KOPT-K1 (cell line): ENCODE measurements around the gene ADCY2.

Experiments used
- H3K27ac ChIP-seq: fragments of 200-600 bp; sonication (generic); 2 replicates; pipeline ENCODE4 v1.5.1; 2016; ENCODE audit warnings: antibody characterized with exemption, mild to moderate bottlenecking, low read depth, low read length; ENCODE audit not compliant: poor library complexity, severe bottlenecking
- H3K36me3 ChIP-seq: fragments of 200-600 bp; sonication (generic); 2 replicates; pipeline ENCODE4 v1.5.1; 2017; ENCODE audit warnings: antibody characterized with exemption, mild to moderate bottlenecking, low read length, moderate library complexity; ENCODE audit not compliant: insufficient read depth
- H3K9me3 ChIP-seq: fragments of 200-600 bp; sonication (generic); 2 replicates; pipeline ENCODE4 v1.5.1; 2017; ENCODE audit warnings: antibody characterized with exemption, low read length, mild to moderate bottlenecking; ENCODE audit not compliant: insufficient read depth, poor library complexity, severe bottlenecking

The ADCY2 gene

GRCh38 chr5:7540736-7541485, 145.0 kb downstream of the ADCY2 start:
- no peaks in the 10 kb centered on the region for H3K36me3 ChIP-seq
- no peaks in the 10 kb centered on the region for H3K9me3 ChIP-seq
- no peak overlapping the region for H3K27ac ChIP-seq

- Histone ChIP-seq H3K36me3 (no peaks in the 10 kb centered on the region), H3K27ac (no peak overlapping the region), H3K9me3 (no peaks in the 10 kb centered on the region)
These were observed 146.0 kb downstream of the ADCY2 start for GRCh38 chr5:7541898-7542297.

- Histone ChIP-seq H3K9me3 (no peaks in the 10 kb centered on the region), H3K36me3 (no peaks in the 10 kb centered on the region), H3K27ac (no peak overlapping the region)
These were observed 150.6 kb downstream of the ADCY2 start for GRCh38 chr5:7546555-7546954.

- no peaks in the 10 kb centered on the region for H3K9me3 ChIP-seq
- H3K36me3 ChIP-seq = no peaks in the 10 kb centered on the region
- no peak overlapping the region for H3K27ac ChIP-seq
These were observed 152.7 kb downstream of the ADCY2 start for GRCh38 chr5:7548596-7548995.

GRCh38 chr5:7565559-7565958, 169.6 kb downstream of the ADCY2 start:
- Histone ChIP-seq H3K36me3 (no peaks in the 10 kb centered on the region), H3K27ac (no peak overlapping the region), H3K9me3 (no peaks in the 10 kb centered on the region)

GRCh38 chr5:7576023-7576715, 180.2 kb downstream of the ADCY2 start:
- Histone ChIP-seq H3K9me3 (no peaks in the 10 kb centered on the region), H3K36me3 (no peaks in the 10 kb centered on the region), H3K27ac (no peak overlapping the region)

GRCh38 chr5:7577381-7577780, 181.4 kb downstream of the ADCY2 start:
- H3K27ac ChIP-seq = no peak overlapping the region
- no peaks in the 10 kb centered on the region for H3K36me3 ChIP-seq
- no peaks in the 10 kb centered on the region for H3K9me3 ChIP-seq

- Histone ChIP-seq H3K27ac (no peak overlapping the region), H3K36me3 (no peaks in the 10 kb centered on the region), H3K9me3 (no peaks in the 10 kb centered on the region)
These were observed 182.1 kb downstream of the ADCY2 start for GRCh38 chr5:7578071-7578470.

GRCh38 chr5:7584749-7585148, 188.8 kb downstream of the ADCY2 start:
- no peaks in the 10 kb centered on the region for H3K9me3 ChIP-seq
- H3K27ac ChIP-seq = no peak overlapping the region
- no peaks in the 10 kb centered on the region for H3K36me3 ChIP-seq

- H3K27ac ChIP-seq = no peak overlapping the region
- H3K36me3 ChIP-seq = no peaks in the 10 kb centered on the region
These were observed 189.9 kb downstream of the ADCY2 start for GRCh38 chr5:7585807-7586206.

GRCh38 chr5:7586480-7586879, 190.5 kb downstream of the ADCY2 start:
- no peak overlapping the region for H3K27ac ChIP-seq
- no peaks in the 10 kb centered on the region for H3K9me3 ChIP-seq

More at GRCh38 chr5:7585807-7586206, 189.9 kb downstream of the ADCY2 start:
- H3K9me3 ChIP-seq = no peaks in the 10 kb centered on the region

GRCh38 chr5:7589800-7590199, 193.9 kb downstream of the ADCY2 start:
- Histone ChIP-seq H3K36me3 (no peaks in the 10 kb centered on the region), H3K9me3 (no peaks in the 10 kb centered on the region), H3K27ac (no peak overlapping the region)

More at GRCh38 chr5:7586480-7586879, 190.5 kb downstream of the ADCY2 start:
- H3K36me3 ChIP-seq = no peaks in the 10 kb centered on the region

GRCh38 chr5:7592910-7593309, 197.0 kb downstream of the ADCY2 start:
- Histone ChIP-seq H3K27ac (no peak overlapping the region), H3K9me3 (no peaks in the 10 kb centered on the region), H3K36me3 (no peaks in the 10 kb centered on the region)

- Histone ChIP-seq H3K36me3 (no peaks in the 10 kb centered on the region), H3K27ac (no peak overlapping the region)
These were observed 201.2 kb downstream of the ADCY2 start for GRCh38 chr5:7597059-7597642.

GRCh38 chr5:7606840-7607465, 211.0 kb downstream of the ADCY2 start:
- Histone ChIP-seq H3K9me3 (no peaks in the 10 kb centered on the region), H3K27ac (no peak overlapping the region), H3K36me3 (no peaks in the 10 kb centered on the region)

More at GRCh38 chr5:7597059-7597642, 201.2 kb downstream of the ADCY2 start:
- H3K9me3 ChIP-seq = no peaks in the 10 kb centered on the region
